NCI-H1092 (cell line): ENCODE measurements around the gene CCDC47.
A peak's percentile ranks its signal among the peaks of the same experiment; 100 is the strongest.
"Not testable (repeated sequence)": the region's sequence is repeated elsewhere in the genome, so short reads cannot be mapped to it uniquely, and the experiment has no call there.

Experiments
- DNase-seq: peaks from one replicate; lab custom pipeline; 2025; lab: John Stamatoyannopoulos, UW

Gene CCDC47, protein sequence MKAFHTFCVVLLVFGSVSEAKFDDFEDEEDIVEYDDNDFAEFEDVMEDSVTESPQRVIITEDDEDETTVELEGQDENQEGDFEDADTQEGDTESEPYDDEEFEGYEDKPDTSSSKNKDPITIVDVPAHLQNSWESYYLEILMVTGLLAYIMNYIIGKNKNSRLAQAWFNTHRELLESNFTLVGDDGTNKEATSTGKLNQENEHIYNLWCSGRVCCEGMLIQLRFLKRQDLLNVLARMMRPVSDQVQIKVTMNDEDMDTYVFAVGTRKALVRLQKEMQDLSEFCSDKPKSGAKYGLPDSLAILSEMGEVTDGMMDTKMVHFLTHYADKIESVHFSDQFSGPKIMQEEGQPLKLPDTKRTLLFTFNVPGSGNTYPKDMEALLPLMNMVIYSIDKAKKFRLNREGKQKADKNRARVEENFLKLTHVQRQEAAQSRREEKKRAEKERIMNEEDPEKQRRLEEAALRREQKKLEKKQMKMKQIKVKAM

DNA sequence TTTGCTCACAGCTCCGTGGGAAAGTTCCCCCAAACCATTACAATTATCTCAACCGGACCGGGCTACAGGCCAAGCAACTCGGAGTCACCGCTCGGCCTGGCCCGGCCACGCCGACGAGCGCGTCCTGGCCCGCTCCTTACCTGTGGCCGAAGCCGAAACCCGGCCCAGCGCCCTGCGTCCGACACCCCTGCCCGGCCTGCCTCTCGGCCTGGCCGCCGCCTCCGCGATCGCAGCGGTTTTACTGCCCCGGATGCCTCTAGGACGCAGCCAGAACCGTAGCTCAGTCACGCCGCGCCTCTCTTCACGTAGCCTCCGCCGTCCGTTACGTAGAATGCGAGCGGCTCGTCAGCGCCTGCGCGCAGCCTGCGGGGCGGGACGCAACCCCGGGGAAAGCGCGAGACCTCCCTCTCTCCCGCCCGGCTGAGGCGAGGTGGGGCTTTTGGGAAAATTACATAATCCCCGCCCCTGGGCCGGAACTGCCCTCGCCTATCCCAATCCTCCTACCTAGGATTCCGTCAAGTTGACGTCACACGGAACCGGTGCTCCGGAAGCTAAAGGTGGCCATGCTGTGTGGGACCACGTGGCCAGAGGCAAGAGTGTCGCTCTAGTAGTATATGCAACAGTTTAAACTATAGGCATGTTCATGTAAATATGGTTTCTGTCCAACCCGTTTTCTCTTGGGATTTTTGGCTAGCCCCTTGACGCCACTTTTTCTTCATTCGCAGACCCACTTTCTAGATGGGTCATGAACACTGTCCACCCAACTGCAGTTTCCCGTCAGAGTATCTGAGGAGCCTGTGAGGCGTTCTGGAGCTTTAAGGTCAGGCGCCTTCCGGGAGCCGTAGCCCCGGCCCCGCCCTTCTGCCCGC is at the start of gene CCDC47:
Gene CCDC47 (minus strand): TSS at position 326 of the 869 bp plus-strand sequence. CDS start 7,422 bp downstream, outside the sequence.
- peak; percentile 99 for DNase-seq

GRCh38 chr17:63822537-63822936 is 49.1 kb upstream of the CCDC47 start:
- no peak for DNase-seq

GRCh38 chr17:63821804-63822203 is 48.4 kb upstream of the CCDC47 start:
- DNase-seq = no peak

- DNase-seq = no peak
Measured at GRCh38 chr17:63820963-63821561, 47.7 kb upstream of the CCDC47 start.

GRCh38 chr17:63819585-63820537 is 46.5 kb upstream of the CCDC47 start:
- no peak for DNase-seq

DNA sequence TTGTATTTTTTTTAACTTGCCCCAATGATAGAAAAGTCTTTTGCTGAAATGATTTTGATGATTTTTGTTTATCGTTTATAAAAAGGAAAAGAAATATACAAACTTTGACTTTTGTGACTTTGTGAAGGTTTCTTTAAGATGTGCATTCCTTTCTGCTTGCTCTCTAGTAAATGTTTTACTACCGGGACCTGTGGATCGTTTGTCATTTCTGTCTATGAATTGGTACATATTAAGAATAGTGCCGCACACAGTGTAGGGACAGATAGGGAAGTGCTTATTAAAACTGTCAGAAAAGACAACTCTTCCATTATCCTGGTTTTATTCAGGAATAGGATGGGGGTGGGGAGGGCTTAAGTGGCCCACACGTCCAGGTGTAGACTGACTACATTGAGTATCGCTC is 45.7 kb upstream of the CCDC47 start:
- DNase-seq = no peak

DNA sequence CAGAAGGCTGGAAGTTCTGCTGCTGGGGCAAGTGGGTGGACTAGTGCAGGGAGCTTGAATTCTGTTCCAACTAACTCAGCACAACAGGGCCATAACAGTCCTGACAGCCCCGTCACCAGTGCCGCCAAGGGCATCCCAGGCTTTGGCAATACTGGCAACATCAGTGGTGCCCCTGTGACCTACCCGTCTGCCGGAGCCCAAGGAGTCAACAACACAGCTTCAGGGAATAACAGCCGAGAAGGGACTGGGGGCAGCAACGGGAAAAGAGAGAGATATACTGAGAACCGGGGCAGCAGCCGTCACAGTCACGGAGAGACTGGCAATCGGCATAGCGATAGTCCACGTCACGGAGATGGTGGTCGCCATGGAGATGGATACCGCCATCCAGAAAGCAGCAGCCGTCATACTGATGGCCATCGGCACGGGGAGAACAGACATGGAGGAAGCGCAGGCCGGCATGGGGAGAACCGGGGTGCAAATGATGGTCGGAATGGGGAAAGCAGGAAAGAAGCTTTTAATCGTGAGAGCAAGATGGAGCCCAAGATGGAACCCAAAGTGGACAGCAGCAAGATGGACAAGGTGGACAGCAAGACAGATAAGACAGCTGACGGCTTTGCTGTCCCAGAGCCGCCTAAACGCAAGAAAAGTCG is 44.5 kb upstream of the CCDC47 start:
- DNase-seq = no peak

DNA sequence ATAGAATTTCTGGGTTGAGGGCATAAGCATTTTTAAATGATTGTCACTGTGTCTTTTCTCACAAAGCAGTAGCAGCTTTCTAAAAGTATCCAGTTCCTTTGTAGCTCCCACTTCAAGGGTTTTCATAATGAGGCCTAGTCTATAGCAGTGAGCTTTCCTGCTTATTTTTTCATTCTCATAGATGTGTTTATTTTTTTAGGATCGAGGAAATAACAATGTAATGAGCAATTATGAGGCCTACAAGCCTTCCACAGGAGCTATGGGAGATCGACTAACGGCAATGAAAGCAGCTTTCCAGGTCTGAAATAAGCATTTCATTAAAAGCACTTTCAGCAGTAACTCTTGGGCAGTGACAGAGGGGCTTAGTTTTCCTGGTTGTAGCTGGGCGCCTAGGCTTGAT is 43.3 kb upstream of the CCDC47 start:
- no peak for DNase-seq

GRCh38 chr17:63816123-63816522 is 42.7 kb upstream of the CCDC47 start:
- DNase-seq = no peak

GRCh38 chr17:63809970-63810369 is 36.6 kb upstream of the CCDC47 start:
- no peak for DNase-seq

DNA sequence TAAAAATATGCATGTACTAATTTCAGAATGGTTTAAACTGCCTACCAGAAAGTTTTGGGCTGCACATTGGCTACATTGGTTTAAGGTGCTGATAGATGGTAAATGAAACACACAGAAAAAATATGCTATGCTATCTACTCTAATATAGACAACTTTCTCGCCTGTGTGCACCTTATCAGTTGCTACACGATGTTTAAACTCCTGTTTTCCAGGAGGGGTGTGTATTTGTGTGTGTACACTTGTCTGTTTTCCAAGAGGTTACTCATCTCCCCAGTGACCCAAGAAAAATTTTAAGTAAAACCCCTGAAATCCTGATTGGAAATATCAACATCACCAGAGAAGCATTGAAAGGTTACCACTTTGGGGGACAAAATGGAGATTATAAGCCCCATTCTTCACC is 32.2 kb upstream of the CCDC47 start:
- DNase-seq = no peak

DNA sequence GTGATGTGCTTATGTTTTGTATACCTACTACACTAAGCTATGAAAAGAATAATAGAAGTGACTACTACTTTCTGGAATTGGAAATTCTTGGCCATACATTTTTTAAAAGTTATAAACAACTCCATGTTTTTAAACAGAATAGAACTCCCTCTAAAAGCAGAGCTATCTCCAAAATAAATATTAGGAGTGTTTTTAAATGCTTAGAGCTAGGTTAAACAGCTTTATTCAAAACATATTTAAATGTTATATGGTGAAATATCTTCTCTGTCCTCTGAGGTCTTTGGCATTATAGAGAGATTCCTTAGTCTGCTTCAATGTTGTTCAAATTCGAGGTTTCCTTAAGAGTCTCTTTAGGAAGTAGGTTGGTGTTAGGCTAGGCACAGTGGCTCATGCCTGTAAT is 30.9 kb upstream of the CCDC47 start:
- no peak for DNase-seq

GRCh38 chr17:63800783-63801182 is 27.4 kb upstream of the CCDC47 start:
- no peak for DNase-seq

- DNase-seq = no peak
Measured at GRCh38 chr17:63798572-63799106, 25.2 kb upstream of the CCDC47 start.

GRCh38 chr17:63796375-63796774 is 23.0 kb upstream of the CCDC47 start:
- DNase-seq = not testable (repeated sequence)

DNA sequence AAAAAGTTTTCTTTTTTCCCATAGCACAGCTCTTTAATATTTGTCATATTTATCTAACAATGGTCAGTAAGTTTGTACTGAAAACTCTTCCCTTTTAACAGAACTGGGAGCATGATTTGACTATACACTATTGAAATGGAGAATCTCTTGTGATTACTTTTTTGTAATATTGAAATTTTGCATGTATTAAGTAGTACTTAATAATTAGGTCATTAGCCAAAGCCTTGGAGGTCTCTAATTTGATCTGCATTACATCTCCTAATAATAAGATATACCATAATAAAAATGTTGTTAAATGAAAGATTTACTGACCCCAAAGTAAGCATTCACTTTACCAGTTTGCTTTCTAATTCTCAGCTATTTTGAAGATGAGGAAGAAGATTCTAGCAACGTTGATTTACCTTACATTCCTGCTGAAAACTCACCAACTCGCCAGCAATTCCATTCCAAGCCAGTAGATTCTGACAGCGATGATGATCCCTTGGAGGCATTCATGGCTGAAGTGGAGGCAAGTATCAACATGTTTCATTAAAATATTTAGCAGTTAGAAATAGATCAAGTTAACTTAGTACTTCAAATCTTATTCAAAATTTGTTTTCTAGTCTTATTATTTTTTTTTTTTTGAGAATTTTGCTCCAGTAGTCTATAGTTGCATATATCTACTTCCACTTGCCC is 18.8 kb upstream of the CCDC47 start:
- no peak for DNase-seq

DNA sequence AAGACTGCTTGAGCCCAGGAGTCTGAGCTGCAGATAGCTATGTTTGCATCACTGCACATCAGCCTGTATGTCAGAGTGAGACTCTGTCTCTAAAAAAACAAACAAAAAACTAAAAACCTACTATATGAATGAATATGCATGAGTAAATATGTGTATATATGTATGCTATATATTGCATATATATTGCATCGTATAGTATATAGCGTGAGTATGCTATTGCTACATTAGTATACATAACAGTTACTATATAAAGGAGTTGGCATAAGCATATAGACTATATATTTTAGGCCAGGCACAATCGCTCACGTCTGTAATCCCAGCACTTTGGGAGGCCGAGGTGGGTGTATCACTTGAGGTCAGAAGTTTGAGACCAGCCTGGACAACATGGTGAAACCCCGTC is 16.7 kb upstream of the CCDC47 start:
- no peak for DNase-seq

GRCh38 chr17:63786971-63787711 is 13.7 kb upstream of the CCDC47 start:
- no peak for DNase-seq

DNA sequence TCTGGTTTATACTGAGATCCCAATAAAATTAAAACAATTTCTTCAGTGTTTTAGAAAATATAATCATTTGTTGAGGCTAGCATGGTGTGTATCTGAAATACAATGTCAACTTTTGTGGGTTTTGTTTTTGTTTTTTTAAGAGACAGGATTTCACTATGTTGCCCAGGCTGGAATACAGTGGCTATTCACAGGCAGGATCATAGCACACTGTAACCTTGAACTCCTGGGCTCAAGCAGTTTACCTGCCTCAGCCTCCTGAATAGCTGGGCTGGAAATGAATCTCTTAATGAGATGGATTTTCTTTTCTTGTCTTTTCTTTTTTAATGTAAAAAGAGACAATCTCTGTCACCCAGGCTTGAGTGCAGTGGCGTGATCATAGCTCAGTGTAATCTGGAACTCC is 12.7 kb upstream of the CCDC47 start:
- no peak for DNase-seq
